22Rv1 (cell line): ENCODE measurements around the gene HIRA.

Experiments used
- H3K27ac ChIP-seq: fragments of 450-650 bp; 2 replicates; pipeline ENCODE4 v1.5.1; 2017
- CTCF ChIP-seq: fragments of 450-650 bp; IDR thresholded peaks from 2 replicates; pipeline ENCODE4 v1.5.1; 2017; ENCODE audit warnings: mild to moderate bottlenecking
- ZFX ChIP-seq: fragments of 450-650 bp; IDR thresholded peaks from 2 replicates; pipeline ENCODE4 v1.6.1; 2017; ENCODE audit warnings: antibody characterized with exemption, borderline replicate concordance

Gene HIRA

GRCh38 chr22:19478045-19478900 lies 46.7 kb upstream of the HIRA start:
- TF ChIP-seq ZFX (no peak), CTCF (no peak)
- H3K27ac ChIP-seq: peak overlapping the region; percentile 90

GRCh38 chr22:19477321-19478044 lies 46.0 kb upstream of the HIRA start:
- TF ChIP-seq CTCF (peak; percentile 47), ZFX (no peak)

GRCh38 chr22:19476023-19476422 lies 44.5 kb upstream of the HIRA start:
- TF ChIP-seq ZFX: no peak
- no peak for TF ChIP-seq CTCF
- no peak overlapping the region; the same call in 1 of the 2 replicates for H3K27ac ChIP-seq

More at GRCh38 chr22:19477321-19478044, 46.0 kb upstream of the HIRA start:
- H3K27ac ChIP-seq: peak overlapping the region; percentile 90

GRCh38 chr22:19473578-19473977 lies 42.0 kb upstream of the HIRA start:
- H3K27ac ChIP-seq: no peak overlapping the region
- TF ChIP-seq CTCF: no peak

- H3K27ac ChIP-seq: no peak overlapping the region
- TF ChIP-seq CTCF: no peak
- no peak for TF ChIP-seq ZFX
Observed at GRCh38 chr22:19472233-19472632, 40.7 kb upstream of the HIRA start.

- H3K27ac ChIP-seq: no peak overlapping the region
- TF ChIP-seq CTCF: no peak
- TF ChIP-seq ZFX: no peak
Observed at GRCh38 chr22:19471572-19471971, 40.0 kb upstream of the HIRA start.

- TF ChIP-seq ZFX (no peak), CTCF (no peak)
- H3K27ac ChIP-seq: no peak overlapping the region
Observed at GRCh38 chr22:19470010-19470409, 38.5 kb upstream of the HIRA start.
